GM12874 (cell line): Measurements from ENCODE around the gene CES2.

Source experiments
- TF ChIP-seq, protein P1 (sequence below): IDR thresholded peaks from 2 replicates; pipeline ENCODE4 v1.5.1; 2011; ENCODE audit warnings: low read depth, mild to moderate bottlenecking, control low read depth, low read length, moderate library complexity; ENCODE audit not compliant: insufficient read depth

Gene CES2

DNA sequence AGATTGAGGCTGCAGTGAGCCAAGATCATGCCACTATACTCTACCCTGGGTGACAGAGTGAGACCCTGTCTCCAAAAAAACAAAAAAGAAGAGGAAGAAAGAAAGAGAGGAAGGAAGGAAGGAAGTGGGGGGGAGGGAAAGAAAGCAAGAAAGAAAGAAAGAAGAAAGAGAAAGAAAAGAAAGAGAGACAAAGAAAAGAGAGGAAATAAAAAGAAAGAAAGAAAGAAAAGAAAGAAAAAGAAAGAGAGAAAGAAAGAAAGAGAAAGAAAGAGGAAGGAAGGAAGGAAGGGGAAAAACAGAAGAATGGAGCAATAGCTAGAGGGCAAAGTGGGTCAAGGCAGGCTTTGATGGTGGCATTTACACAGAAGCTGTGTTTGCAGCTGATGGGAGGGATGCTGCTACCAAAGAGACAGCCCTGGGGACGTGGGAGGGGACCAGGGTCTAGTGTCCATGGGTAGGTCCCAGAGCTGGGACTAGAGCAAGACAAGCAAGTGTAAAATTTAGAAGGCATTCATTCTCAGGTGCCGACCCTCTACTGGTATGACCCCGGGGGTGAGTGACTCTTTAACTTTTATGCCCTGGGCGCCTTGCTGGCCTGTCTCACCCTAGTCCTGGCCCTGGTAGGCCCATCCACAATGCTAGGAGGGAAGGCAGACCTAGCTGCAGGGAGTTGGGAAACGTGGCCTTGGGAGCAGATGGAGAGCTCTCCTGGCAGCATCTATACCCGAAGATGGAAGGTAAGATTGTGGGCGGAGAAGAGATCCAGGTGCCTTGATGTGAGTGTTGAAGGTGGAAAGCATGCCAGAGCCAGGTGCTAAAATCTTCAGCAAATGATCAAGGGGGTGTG lies 23.8 kb downstream of the CES2 start:
- TF ChIP-seq, protein P1, sequence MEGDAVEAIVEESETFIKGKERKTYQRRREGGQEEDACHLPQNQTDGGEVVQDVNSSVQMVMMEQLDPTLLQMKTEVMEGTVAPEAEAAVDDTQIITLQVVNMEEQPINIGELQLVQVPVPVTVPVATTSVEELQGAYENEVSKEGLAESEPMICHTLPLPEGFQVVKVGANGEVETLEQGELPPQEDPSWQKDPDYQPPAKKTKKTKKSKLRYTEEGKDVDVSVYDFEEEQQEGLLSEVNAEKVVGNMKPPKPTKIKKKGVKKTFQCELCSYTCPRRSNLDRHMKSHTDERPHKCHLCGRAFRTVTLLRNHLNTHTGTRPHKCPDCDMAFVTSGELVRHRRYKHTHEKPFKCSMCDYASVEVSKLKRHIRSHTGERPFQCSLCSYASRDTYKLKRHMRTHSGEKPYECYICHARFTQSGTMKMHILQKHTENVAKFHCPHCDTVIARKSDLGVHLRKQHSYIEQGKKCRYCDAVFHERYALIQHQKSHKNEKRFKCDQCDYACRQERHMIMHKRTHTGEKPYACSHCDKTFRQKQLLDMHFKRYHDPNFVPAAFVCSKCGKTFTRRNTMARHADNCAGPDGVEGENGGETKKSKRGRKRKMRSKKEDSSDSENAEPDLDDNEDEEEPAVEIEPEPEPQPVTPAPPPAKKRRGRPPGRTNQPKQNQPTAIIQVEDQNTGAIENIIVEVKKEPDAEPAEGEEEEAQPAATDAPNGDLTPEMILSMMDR = no peak

DNA sequence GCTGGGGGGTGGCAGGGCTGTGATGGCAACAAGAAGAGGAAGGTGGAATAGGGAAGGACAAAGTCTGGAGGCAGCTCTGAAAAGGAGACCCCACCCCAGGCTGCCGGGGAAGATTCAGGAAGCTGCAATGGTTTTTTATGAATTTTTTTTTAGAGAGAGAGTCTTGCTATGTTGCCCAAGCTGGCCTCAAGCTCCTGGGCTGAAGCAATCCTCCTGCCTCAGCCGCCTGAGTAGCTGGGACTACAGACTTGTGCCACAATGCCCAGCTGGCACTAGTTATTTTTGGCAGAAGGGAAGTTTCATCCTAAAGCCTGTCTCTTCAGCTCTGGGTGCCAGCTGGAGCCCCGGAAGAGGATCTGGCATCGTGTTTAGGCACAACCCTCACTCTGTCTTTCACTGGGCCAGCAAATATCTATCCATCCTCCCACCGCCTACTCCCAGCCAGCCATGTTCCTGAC lies 24.4 kb downstream of the CES2 start:
- TF ChIP-seq, protein P1 = no peak

GRCh38 chr16:66960270-66960669 lies 25.0 kb downstream of the CES2 start:
- TF ChIP-seq, protein P1 = no peak

DNA sequence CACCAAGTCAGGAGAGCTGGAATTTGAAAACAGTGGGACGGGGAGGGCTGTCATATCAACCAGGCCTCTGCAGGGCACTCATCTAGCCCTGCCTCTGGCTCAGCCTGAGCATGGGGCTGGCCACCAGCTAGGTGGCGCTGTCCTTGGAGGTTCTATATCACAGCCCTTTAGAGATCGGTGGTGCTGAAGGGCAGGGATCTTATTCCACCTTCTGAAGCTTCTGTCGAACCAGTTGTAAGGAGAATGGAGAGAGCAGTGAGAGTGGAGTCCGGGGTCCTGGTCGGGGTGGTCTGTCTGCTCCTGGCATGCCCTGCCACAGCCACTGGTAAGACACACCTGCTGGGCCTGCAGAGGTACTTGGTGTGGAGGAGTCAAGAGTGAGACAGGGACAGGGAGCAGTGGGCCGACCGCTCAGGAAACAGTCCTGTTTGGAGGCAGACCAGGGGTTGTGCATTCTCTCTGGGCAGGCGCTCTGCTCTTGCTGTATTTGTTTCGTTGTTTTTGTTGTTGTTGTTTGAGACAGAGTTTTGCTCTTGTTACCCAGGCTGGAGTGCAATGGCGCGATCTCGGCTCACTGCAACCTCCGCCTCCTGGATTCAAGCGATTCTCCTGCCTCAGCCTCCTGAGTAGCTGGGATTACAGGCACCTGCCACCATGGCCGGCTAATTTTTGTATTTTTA lies 25.9 kb downstream of the CES2 start, which contains the start of gene CES3:
Gene CES3 (plus strand): TSS at position 202 of the 680 bp plus-strand sequence. CDS start 42 bp downstream, at position 244.
- TF ChIP-seq, protein P1 = peak; percentile 92

GRCh38 chr16:66961914-66962313 lies 26.6 kb downstream of the CES2 start:
- TF ChIP-seq, protein P1 = no peak

DNA sequence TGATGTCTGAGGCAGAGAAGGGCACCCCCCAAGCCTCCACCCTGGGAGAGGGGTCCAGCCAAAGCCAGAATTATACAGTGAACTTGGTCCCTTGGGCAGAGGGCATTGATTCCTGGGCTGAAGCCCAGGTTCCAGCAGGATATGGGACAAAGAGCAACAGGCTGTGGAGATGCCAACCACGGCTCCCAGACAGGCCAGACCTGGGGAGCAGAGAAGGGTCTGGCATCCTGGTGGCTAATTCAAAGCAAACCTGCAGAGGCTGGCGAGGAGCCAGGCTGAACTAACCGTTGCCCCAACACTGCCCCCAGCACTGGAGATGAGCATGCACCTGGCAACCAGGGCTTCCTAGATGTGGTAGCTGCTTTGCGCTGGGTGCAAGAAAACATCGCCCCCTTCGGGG lies 28.7 kb downstream of the CES2 start:
- TF ChIP-seq, protein P1 = no peak

DNA sequence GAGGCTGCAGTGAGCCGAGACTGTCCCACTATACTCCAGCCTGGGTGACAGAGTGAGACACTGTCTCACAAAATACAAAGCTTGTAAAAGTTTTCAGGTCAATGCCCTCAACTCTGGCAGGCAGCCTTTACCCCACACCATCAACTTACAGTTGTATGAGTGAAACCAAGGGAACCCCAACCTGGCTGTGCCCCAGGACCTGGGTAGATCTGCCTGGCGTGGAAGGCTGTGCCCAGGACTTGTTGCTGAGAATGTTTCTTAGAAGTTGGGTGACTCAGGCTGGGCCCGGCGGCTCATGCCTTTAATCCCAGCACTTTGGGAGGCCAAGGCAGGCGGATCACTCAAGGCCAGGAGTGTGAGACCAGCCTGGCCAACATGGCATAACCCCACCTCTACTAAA lies 33.5 kb downstream of the CES2 start:
- TF ChIP-seq, protein P1 = no peak
